ENCODE data around the gene DAPK2.
A peak's percentile ranks its signal among the peaks of the same experiment; 100 is the strongest.

DAPK2 gene

DNA sequence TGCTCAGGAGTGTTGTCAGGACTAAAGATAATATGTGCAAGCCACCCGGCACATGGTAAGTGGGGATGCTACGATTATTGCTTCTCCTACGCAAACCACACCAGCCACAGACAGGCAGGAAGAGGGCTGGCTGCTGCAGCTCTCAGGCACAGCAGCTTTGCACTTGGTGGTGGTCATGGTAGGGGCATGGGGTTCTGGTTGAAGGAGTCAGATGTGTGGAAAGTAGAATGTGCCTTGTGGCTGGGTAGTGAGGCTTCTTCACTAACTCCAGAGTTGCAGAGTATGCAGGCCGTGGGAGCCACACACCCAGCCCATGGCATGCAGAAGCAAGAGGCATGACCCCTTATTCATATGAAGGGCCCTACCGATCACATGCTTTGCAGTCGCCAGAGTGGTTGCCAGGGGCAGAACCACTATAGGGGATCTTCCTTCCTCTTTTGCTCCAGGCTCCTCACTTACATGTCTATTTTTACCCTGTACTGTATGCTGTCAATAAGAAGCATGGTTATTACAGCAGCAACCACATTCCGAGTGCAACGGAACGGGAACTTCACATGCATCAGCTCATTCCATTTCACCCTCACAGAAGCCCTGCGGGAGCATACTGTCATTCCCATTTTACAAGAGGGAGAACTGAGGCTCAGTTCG lies 153.4 kb downstream of the DAPK2 start:
- no peak for TF ChIP-seq POLR2A (IDR thresholded peaks at IDR 0.05; ENCODE audit: extremely low read depth, insufficient read length)
- TF ChIP-seq MYC (IDR thresholded peaks at IDR 0.05; ENCODE audit: low read depth, low read length) = peak; percentile 96
- TF ChIP-seq, protein P1, sequence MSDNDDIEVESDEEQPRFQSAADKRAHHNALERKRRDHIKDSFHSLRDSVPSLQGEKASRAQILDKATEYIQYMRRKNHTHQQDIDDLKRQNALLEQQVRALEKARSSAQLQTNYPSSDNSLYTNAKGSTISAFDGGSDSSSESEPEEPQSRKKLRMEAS (IDR thresholded peaks at IDR 0.05; ENCODE audit: low read depth, low read length) = peak; percentile 92
- H3K4me3 ChIP-seq (ENCODE audit: low read depth, low read length) = no peak overlapping the region
- peak; percentile 98 for DNase-seq (ENCODE audit: low read depth)

DNA sequence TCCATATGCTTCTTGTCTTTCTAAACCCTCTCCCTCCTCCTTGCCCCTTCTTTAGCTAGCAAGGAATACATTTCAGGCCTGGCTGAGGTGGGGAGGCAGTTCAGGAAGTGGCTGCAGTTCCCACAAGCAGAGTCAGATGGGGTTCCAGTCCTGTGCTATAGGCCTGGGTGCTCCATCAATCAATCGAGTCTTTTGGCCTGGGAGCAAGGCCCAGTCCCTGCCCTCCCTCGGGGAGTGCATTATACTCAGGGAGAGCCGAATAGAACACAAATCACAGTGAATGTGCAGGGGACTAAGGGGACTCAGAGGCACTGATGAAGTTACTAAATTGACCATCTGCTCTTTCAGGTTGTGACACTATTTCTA lies 154.5 kb downstream of the DAPK2 start:
- no peak overlapping the region for H3K4me3 ChIP-seq (ENCODE audit: low read depth, low read length)
- TF ChIP-seq, protein P2, sequence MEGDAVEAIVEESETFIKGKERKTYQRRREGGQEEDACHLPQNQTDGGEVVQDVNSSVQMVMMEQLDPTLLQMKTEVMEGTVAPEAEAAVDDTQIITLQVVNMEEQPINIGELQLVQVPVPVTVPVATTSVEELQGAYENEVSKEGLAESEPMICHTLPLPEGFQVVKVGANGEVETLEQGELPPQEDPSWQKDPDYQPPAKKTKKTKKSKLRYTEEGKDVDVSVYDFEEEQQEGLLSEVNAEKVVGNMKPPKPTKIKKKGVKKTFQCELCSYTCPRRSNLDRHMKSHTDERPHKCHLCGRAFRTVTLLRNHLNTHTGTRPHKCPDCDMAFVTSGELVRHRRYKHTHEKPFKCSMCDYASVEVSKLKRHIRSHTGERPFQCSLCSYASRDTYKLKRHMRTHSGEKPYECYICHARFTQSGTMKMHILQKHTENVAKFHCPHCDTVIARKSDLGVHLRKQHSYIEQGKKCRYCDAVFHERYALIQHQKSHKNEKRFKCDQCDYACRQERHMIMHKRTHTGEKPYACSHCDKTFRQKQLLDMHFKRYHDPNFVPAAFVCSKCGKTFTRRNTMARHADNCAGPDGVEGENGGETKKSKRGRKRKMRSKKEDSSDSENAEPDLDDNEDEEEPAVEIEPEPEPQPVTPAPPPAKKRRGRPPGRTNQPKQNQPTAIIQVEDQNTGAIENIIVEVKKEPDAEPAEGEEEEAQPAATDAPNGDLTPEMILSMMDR (IDR thresholded peaks at IDR 0.05; ENCODE audit: low read depth, low read length) = no peak
- TF ChIP-seq POLR2A (IDR thresholded peaks at IDR 0.05; ENCODE audit: extremely low read depth, insufficient read length) = no peak
- TF ChIP-seq, protein P1 (IDR thresholded peaks at IDR 0.05; ENCODE audit: low read depth, low read length) = no peak
- TF ChIP-seq MYC (IDR thresholded peaks at IDR 0.05; ENCODE audit: low read depth, low read length) = no peak
- peak; percentile 62 for DNase-seq (ENCODE audit: low read depth)

DNA sequence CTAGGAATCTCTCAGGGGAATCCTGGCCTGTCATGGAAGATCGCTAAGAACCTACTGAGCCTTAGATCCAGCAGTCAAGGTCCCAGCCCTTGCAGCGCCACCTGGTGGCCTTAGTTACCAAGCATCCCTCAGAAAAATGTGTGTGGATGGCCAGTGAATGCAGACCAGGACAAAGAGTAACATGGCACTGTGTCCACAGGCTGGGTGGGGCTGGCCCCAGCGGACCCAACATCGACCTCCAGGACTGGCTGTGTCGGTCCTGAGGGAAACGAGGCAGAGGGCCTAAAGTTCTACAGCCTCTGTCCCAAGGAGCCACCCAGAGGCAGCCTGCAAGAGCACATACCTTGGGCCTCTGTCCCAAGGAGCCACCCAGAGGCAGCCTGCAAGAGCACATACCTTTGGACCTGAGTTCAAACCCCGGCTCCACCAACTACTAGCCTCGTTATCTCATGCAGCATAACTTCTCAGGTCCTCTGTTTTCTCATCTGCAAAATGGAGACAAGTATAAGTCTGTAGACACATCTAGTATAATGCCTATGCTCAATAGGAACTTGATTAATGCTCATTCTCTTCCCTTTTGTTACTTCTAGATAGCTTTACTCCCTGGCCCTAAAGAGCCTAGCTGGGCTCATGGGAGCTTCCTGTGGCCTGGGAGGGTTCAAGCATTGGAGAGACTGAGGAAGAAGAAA lies 155.1 kb downstream of the DAPK2 start:
- H3K4me3 ChIP-seq (ENCODE audit: low read depth, low read length) = no peak overlapping the region
- DNase-seq (ENCODE audit: low read depth) = peak; percentile 81
- TF ChIP-seq, protein P1 (IDR thresholded peaks at IDR 0.05; ENCODE audit: low read depth, low read length) = peak; percentile 40; the same call in 1 of the 2 replicates
- TF ChIP-seq MYC (IDR thresholded peaks at IDR 0.05; ENCODE audit: low read depth, low read length) (peak; percentile 56; the same call in 1 of the 2 replicates), POLR2A (IDR thresholded peaks at IDR 0.05; ENCODE audit: extremely low read depth, insufficient read length) (no peak)
- TF ChIP-seq, protein P2 (IDR thresholded peaks at IDR 0.05; ENCODE audit: low read depth, low read length) = peak; percentile 88

DNA sequence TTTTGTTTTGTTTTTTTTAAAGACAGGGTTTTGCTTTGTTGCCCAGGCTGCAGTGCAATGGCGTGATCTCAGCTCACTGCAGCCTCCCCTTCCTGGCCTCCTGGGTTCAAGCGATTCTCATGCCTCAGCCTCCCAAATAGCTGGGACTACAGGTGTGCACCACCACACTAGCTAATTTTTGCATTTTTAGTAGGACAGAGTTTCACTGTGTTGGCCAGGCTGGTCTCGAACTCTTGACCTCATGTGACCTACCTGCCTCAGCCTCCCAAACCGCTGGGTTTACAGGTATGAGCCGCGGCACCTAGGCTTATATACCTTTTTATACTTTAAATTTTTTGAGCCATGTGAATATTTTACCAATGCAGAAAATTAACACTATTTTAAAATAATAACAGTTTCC lies 155.7 kb downstream of the DAPK2 start:
- no peak overlapping the region for H3K4me3 ChIP-seq (ENCODE audit: low read depth, low read length)
- no peak for TF ChIP-seq POLR2A (IDR thresholded peaks at IDR 0.05; ENCODE audit: extremely low read depth, insufficient read length)
- TF ChIP-seq, protein P1 (IDR thresholded peaks at IDR 0.05; ENCODE audit: low read depth, low read length) = no peak
- TF ChIP-seq, protein P2 (IDR thresholded peaks at IDR 0.05; ENCODE audit: low read depth, low read length) = no peak
- no peak for TF ChIP-seq MYC (IDR thresholded peaks at IDR 0.05; ENCODE audit: low read depth, low read length)

DNA sequence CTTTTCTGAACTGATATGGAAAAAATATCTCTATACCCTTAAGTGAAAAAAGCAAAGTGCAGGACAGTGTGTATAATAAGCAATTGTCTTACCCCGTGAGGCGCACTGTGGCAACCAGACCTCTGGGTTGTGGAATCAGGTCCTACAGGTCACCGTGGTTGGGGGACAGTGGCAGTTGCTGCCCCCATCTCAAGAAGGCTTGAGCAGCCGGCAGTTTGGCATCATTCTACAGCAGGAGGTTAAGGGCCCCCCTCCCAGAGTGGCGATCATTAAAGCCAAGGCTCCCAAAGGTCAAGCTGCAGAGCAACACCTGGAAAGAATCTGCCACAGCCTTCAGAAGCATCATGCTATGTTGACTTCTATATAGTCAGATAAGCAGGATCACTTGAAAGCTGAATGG lies 156.5 kb downstream of the DAPK2 start:
- TF ChIP-seq, protein P1 (IDR thresholded peaks at IDR 0.05; ENCODE audit: low read depth, low read length) = no peak
- TF ChIP-seq POLR2A (IDR thresholded peaks at IDR 0.05; ENCODE audit: extremely low read depth, insufficient read length) (no peak), MYC (IDR thresholded peaks at IDR 0.05; ENCODE audit: low read depth, low read length) (no peak)
- TF ChIP-seq, protein P2 (IDR thresholded peaks at IDR 0.05; ENCODE audit: low read depth, low read length) = no peak
- no peak for DNase-seq (ENCODE audit: low read depth)
- H3K4me3 ChIP-seq (ENCODE audit: low read depth, low read length) = no peak overlapping the region

More for the DNA sequence above, 155.7 kb downstream of the DAPK2 start:
- no peak for DNase-seq (ENCODE audit: low read depth)

DNA sequence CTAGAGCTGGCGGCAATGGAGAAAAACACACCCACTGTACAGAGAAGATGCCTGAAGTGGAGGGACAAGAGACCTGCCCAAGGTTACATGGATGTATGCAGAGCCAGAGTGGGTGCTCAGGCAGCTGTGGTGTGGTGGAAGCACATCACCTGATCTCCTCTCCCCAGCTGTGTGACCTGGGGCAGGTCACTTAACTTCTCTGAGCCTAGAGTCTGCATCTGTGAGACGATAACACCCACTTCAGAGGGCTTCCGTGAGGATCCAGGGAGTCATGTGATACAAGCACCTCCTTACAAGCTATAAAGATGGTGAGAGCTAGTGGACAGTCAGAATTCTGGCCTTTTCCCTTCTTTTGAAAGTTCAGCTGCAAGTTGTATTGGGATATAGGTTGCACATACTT lies 157.5 kb downstream of the DAPK2 start:
- no peak overlapping the region for H3K4me3 ChIP-seq (ENCODE audit: low read depth, low read length)
- TF ChIP-seq, protein P2 (IDR thresholded peaks at IDR 0.05; ENCODE audit: low read depth, low read length) = no peak
- TF ChIP-seq MYC (IDR thresholded peaks at IDR 0.05; ENCODE audit: low read depth, low read length) (no peak), POLR2A (IDR thresholded peaks at IDR 0.05; ENCODE audit: extremely low read depth, insufficient read length) (no peak)
- TF ChIP-seq, protein P1 (IDR thresholded peaks at IDR 0.05; ENCODE audit: low read depth, low read length) = no peak

More for the DNA sequence above, 157.5 kb downstream of the DAPK2 start:
- no peak for DNase-seq (ENCODE audit: low read depth)
